OCI-LY1 (cell line): ENCODE data around the gene WHAMM.

ENCODE experiments used
- CTCF ChIP-seq: fragments of 200-600 bp; sonication (generic), shearing (Covaris generic); IDR thresholded peaks from 2 replicates; pipeline ENCODE4 v1.5.1; 2017; ENCODE audit warnings: mild to moderate bottlenecking, antibody characterized with exemption, low read length, moderate library complexity, mixed read lengths
- EZH2 ChIP-seq: fragments of 200-600 bp; sonication (generic), shearing (Covaris generic); IDR thresholded peaks from 2 replicates; pipeline ENCODE4 v1.8.0; 2017; ENCODE audit warnings: borderline replicate concordance, mixed run types, mild to moderate bottlenecking, antibody characterized with exemption, low read length, moderate library complexity, mixed read lengths

- TF ChIP-seq CTCF: no peak
- no peak for TF ChIP-seq EZH2
Observed at GRCh38 chr15:82812994-82813393, 3.6 kb downstream of the WHAMM start.
